GM18499 (cell line): ENCODE results near the gene ATP10A.

Source experiments
- ATAC-seq: cut with Tn5 transposase; IDR thresholded peaks from one replicate; pipeline ENCODE4 v1.9.1; 2021; ENCODE audit warnings: moderate number of reproducible peaks; ENCODE audit not compliant: insufficient read depth, unreplicated experiment

The ATP10A gene

DNA sequence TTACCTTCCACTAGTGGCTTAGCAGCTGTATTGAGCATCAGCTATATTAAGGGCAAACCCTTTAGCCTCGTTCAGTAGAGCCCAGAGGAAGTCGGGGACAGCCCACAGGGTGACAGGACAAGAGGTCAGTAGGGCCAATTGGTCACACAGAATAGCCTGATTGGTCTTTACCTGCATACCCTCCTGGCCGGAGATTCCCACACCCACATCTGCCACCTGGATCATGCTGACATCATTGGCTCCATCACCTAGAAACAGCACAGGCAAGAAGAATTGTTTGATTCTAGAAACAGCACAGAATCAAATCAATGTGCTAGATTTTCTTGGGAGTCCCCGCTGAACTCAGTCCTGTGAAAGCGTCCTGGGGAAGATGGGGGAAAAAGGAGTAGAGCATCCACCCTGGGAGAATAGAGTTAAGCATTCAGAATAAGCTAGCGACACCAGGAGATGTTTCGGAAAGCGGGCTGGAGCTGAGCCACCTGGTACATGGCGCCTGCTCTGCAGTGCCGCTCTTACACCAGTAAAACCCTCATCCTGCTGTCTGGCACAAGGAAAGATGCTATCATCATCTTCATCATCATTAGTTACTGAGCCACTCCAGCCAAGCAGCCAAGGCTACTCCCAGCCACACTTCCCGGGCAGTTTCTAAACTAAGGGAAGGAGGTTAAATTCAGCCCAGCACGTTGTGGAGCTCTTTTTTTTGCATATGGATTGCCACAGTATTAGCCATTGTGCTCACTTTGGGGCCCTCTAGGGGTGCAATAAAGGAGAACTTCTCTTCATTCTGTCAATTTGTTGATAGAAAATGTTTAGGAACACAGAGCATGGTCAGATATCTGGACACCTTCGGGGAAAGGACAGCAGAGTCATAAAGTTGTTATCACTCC, 171.3 kb downstream of the ATP10A start:
- ATAC-seq = no peak

DNA sequence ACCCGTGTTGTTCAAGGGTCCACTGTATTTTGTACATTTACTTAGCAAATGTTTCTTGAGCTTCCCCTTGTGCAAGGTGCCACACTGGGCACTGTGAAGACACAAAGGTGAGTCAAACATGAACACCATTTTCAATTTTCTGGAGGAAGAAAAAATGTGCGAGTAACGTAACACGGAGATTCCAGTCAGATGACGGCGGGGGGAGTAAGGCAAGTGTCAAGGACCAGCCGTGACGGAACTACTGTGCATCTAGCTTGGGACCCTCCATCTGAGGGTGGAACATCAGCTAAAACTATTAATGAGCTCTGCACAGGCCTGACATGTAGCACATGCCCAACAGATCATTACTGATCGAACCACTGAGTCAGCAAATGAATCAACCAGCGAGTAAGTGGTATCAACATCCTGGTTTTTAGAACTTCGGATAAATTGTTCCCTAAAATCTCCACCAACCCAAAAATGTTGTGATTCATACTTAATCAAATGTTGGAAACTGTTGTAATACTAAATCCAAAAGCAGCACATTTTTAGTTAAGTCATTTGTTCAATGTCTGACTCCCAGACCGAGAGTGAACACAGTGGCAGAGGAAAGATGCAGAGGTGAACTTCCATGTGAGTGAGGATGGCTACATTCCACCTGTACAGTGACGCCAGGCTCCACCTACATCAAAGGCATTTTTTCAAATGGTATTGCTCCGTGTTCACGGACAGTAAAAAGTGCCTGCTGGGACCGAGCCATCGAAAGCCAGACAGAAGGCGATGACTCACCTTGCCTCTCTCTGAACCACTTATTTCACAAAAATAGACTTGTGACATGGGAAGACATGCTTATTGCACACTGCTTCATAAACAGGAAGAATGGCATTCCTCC, 172.2 kb downstream of the ATP10A start:
- ATAC-seq = no peak

DNA sequence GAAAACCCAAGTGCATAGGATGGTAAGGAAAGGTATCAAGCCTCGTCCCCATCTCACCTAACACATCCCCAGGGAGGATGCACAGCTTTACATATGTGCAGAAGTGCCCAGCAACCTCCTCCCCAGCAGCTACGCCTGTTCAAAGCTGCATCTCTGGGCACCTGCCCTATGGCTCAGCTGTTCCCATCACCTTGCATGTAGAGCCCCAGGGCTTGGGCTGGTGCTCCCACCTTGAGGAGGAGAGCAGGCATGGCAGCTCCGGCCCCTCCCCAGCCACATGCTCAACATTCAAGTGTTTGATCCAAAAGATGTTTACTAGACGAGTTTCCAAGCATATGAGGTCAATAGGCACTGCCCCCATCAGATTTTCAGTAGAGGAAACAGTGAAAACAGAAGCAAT, 173.5 kb downstream of the ATP10A start:
- no peak for ATAC-seq

DNA sequence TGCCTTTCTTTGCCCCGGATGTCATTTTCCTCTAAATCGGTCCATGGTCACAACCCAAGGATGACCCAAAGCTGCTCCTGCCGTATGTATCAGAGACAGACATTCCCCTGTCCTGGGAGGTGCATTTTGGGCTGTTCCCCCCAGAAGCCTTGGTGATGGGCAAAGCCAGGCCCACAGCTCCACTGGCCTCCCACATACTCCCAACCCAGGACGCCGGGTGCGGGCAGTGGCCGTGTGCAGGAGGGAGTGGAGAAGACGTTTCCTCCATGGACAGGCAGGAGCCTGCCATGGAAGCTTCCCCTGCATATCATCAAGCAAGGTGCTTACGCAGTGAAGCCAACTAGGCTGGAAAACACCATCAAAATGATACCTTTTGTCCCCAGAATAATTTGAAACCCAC, 175.0 kb downstream of the ATP10A start:
- no peak for ATAC-seq

DNA sequence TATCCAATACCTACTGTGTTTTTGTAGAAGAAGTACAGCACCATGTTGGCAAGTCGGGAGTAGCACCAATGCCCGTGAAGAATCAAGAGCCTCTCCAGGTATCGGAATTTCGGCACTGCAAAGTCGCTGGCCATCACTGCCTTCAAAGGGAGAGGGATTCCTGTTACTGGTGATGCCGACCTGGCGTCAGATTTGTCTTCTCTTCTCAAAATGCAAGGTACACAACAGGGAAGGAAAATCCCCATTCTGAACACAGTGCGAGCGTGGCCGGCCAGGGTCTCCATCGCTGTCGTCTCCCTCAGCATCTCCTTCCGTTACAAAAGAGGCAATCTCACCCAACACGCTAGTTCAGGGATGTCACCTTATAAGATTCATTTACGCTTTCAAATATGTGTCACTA, 175.4 kb downstream of the ATP10A start:
- ATAC-seq = no peak

DNA sequence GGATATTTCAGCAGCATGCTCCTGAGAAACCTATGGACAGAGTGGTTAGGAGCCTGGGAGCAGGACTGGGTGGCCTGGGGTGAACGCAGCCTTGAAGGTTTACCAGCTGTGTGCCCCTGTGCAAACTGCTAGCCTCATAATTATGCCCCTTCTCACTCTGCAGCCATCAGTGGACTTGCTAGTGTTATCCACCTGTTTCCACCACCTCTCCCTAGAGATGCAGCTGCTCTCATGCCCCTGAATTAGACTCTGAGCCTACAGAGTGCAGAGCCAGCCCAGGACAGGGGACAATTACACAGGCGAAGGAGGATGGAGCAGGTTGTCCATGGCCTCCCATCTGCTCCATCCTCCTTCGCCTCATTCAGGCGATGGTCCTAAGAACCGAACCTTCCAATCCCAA, 175.9 kb downstream of the ATP10A start:
- no peak for ATAC-seq

DNA sequence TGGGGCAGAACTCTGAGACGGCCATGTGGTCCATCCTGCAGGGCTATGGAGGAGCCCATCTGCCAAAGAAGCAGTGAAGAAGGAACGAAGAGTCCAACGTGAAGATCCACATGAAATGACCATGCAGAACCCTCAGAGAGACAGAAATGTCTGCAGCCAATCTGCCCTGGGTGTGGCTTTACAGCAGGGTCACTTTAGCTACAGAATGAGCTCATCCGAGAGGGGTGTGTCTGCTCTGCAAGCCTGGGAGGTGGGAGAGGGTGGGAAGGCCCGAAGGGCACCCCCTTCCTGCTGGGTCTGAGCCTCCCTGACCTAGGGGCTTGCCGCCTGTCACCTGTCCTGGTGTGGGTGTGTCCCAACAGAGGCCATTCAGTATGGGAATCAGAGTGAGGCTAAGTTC, 176.3 kb downstream of the ATP10A start:
- ATAC-seq = no peak

DNA sequence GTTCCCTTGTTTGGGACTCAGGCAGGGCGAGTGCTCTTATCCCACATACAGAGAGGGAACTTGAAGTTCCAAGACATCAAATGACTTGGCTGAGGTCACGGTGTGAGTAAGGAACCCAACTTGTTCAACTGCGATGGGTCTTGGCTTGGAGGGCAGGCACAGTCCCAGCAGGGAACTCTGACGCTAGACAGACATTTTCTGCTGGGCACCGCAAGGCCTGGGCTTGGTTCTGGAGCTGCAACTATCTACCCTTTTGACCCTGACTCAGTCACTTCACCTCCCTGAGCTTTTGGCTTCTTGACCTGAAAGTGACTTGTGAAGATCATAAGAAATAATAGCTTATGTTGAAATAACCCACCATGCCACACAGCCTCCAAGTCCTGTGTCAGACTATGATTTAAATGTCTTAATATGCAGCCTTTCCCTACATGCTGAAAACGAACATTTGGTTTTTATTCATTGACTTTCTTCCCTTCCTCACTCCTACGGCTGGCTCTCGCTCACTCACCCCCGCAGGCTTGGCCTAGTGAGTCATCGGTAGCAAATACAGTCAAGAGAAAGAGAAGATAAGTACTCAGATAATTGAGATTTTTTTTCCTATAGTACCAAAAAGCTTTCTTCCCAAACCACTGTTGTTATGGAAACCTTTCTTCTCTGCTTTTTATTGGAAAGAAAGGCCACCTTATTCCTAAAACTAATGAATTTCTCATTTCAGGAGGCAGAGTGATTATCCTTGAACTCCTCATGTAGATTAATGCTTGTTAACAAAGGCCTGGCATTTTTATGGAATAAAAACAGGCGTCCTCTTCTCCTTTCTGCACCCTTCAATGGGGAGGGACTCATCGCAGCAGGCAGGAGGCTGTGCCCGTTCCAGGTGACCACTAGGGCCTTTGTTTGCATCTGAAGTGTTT, 178.4 kb downstream of the ATP10A start:
- no peak for ATAC-seq

DNA sequence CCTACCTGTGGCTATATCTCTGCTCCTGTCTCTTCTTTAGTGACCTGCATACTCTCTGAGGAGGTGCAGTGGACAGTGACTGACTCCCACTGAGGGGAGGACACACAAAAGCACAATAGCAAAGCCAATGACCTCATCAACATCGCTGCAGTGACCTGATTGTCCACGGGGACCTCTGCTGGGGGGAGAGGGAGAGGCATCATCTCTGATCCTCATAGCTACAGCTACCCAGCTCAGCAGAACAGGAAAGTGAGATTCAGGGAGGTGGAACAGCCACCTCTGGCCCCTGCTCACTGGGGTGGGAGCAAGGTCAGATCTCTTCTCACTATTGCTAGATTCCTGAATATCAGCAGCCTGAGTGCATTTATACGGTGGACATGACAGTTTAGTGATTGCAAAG, 179.2 kb downstream of the ATP10A start:
- no peak for ATAC-seq

DNA sequence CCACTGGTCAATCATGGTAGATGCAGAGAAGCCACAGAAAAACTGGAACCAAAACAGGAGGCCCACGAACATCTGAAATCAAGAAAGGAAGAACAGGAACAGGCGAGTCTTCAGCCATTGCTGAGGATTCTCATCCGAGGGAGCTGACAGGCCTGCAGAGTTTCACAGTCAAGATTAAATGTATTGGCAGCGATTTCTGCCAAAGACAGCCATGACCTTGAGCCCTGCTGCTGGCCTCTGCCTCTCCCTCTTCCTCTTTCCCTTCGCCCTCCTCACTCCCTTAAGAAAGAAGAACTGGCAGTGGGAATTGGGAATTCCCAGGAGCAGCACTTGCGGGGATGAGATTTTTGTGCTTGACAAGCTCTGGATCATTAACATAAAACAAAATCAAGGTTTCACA, 179.7 kb downstream of the ATP10A start:
- no peak for ATAC-seq

DNA sequence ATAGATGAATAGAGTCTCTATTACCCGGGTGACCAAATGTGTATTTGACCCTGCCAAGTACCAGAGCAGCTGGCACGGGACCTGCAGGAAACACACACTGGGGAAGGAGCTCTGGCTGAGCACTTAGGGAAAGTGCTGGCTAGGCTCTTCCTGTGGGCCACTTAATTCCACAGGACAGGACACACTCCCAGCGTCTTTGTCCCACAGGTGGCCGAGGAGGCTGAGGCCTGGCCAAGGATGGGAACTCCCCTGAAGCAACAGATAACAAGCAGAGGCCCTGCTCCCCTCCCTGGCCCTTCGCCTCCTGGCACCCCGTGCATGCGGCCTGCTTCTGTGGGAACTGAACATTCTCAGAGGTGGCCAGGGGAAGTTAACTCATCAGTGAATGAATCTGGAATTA, 180.8 kb downstream of the ATP10A start:
- no peak for ATAC-seq

DNA sequence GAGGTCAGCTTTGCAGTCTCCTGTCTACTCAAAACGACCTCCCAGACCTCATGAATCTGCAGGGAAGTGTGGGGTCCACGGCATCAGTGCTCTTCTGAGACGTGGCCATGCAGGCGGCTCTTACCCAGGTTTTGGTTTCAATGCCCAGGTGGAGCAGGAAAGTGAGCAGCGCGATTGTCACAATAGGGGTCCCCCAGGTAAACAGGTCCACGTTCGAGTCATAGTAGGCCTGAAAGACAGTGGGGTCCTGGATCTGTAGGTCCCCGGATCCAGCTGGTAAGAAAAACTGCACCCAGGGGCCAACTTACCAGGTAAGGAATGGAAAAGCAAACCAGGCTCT, 182.5 kb downstream of the ATP10A start:
- no peak for ATAC-seq

DNA sequence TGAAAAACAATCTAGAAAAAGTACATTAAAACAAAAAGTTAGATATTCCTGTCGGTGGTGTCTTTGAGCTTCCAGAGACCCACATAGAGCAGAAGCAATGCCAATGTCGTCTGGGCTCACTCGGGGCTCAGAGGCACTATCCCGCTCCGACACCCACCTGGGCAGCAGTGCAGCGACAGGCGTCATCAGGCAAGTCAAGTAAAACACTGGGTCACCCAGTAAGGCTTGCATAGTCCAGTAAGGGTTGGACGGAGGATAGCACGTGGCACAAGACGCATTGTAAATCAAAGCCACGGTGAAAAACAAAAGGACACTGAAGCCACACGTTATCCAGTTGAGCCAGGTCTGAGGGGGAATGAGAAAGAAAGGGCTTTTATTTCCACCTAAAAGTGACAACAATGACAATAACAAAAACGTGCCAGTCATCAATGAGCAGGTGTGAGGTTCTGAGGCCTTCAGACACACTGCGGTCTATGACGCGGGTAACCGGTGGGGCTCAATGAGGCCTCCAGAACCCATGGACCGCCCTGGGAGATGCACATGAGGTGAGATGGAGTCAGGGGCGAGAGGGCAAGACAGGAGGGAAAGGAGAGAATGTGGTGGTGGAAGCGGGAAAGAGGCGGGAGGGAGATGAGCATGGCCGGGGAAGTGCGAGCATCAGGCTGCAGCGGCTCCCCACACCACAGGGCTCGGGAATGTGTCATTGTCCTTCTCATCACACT, 183.0 kb downstream of the ATP10A start:
- no peak for ATAC-seq

DNA sequence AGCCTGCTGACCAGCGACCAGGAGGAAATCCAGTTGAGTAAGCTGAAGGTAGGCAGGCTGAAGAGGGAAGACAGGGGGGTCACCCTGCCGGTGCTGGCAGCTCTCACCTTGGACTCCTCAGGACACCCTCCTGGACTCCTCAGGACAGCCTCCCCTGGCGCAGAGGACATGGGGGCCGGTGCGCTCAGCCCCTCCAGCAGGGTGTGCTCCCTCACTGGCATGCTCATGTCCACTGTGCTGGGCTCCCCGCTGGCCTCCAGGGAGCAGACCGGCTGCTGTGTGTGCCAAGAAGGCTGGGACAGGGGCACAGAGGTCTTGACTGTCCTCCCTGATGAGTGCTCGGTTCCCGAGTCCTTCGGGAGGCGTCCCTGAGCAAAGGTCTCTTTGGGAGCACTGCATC, 183.6 kb downstream of the ATP10A start:
- ATAC-seq = no peak

DNA sequence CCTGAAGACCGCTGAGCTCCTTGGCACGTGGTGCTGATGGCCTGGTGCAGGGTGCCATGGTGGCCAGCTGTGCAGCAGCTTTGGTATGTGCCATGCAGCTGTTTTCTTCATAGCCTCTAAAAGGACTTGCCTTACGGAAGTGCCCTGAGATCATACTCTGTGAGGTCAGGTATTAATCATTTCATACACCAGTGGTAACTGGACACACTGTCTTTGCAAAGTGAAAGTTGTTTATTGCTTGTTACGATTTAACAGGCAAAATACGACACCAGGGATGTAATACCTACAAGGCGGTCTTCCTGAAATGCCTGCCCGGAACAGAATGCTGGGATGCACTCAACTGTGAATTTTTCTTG, 184.6 kb downstream of the ATP10A start:
- ATAC-seq = no peak

DNA sequence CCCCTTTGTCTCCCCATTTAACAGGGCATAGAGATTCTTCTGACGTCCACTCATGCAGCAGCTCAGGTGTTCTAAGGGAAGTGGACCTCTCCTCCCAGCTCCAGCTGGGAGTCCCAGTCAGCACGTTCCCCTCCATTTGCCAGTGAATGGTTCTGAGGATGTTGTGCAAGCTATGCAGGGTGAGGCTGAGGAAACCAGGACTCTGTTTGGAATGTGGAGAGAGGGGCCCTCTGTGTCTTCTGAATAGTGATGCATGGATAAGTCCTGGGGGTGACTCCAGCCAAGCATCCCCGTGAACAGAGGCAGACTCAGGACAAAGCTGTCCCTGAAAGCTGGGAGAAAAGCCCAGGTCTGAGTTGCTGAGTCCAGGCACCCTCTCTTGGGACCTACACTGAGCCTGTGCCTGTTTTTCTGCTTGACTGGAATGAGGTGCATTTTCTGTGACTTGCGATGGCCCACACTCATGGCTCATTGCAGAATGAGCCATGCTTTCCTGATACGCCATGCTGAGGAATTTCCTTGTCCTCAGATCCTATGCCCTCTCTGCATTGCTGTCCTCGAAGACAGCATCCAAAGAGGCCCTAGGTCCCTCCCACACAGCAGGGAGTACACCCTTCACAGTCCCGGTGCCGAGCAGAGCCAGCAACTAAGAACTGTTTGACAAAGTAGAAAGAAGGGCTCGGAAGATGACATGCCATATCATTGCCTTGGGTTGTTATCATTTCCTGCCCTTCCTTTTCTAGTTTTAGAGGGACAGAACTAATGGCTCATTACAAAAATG, 185.2 kb downstream of the ATP10A start:
- no peak for ATAC-seq

DNA sequence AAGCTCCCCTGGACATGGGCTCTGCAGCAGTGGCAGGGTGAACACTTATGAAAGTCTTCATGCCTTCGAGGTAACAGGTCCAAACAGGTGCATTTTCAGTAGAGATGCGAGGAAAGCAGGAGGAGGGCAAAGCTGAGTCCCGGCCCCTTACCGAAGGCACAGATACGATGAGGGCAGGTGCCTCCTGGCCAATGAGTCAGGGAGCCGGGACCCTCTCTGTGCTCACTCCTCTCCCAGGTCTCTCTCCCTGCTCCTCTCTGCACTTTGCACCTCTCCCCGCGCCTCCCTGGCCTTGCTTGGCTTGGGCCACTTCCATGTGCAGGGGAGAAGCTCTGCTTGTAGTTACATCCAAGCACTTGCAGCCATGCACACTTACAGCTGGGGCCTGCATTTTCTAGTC, 187.1 kb downstream of the ATP10A start:
- no peak for ATAC-seq

DNA sequence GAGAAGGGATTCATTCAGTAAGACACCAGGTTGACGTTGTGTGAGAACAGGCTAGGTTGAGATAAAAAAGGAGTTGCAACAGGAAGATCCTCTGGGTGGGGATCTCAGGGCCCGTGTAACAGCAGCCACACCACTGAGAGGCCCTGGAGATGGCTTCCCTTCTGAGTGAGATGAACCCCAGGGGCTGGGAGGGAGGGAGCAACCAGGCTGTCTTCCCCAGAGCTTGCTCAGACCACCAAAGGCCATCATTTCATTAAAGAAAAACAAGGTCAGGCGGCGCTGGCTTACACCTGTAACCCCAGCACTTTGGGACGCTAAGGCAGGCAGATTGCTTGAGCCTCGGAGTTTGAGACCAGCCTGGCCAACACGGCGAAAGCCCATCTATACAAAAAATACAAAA, 187.7 kb downstream of the ATP10A start:
- ATAC-seq = no peak

DNA sequence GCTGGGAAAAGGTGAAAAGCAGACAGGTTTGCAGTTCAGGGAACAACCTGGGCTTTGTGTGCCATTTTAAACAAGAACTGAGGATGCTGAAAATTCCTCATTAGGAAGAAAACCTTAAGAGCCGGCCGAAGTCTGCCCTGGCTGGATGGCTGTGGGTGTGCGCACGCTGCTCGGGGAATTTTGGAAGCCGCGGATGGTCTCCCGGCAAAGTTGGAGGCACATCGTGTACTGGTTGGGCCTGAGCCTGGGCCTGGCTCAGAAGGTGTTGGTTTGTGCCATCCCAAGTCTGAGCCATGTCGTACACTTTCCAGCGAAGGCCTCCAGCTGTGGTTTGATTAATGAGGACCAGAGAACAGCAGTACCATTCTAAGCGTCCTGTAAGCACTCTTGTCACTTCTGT, 188.2 kb downstream of the ATP10A start:
- no peak for ATAC-seq
